ENCODE data around the gene COQ8B.
"Not testable (repeated sequence)": the region's sequence is repeated elsewhere in the genome, so short reads cannot be mapped to it uniquely, and the experiment has no call there.

The COQ8B gene

DNA sequence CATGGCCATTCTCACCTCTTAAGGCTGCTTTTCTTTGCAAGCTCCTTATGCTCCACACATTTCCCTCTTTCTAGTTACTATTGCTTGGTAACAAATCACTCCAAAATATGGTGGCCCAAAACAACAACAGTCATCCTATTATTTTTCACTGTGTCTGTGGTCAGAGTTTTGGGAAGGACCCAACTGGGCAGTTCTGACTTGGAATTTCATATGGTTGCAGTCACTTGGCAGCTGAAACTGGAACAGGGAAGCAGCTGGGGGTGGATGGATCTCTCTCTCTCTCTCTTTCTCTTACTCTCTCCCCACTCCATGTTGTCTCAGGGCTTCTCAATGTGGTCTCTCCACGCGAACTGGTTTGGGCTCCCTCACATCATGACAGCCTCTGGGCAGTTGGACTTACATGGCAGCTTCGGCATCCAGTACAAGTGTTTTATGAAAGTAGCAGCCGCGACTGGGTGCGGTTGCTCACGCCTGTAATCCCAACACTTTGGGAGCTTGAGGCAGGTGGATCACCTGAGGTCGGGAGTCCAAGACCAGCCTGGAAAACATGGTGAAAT, 65.9 kb downstream of the COQ8B start:
- peak; percentile 70 for DNase-seq (ENCODE audit: low read depth)
- H3K4me3 ChIP-seq (ENCODE audit: control insufficient read depth, low read depth, low read length) = no peak overlapping the region
- no peak for TF ChIP-seq CTCF (IDR thresholded peaks at IDR 0.05; ENCODE audit: control insufficient read depth, insufficient read depth, low read depth, low read length, missing control alignments)

DNA sequence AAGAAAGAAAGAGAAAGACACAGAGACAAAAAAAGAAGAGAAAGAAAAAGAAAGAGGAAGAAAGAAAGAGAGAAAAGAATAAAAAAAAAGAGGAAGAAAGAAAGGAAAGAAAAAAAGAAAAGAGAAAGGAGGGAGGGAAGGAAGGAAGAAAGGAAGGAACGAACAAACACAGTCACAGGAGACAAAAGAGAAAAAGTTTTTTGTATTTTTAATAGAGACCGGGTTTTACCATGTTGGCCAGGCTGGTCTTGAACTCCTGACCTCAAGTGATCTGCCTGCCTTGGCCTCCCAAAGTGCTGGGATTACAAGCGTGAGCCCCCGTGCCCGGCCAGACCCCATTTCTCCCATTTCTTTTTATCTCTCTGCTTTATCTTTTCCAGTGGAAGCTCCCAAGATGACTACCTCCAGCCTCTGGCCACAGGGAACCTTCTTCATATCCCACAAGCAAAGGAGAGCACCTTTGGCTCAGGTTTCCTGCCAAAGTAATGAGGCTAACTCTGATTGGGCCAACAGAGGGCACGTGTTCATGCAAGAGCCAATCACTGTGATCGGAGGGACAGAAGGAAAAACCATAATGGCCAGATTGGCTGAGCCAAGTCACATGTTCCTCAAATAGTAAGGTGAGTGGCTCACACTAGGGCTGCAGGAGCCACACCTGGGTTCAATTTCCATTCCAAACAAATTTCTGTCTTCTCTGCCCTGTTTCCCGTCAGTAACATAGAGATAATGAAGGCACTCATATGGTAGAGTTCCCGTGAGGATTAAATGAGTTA, 66.6 kb downstream of the COQ8B start:
- not testable (repeated sequence) for DNase-seq (ENCODE audit: low read depth)

DNA sequence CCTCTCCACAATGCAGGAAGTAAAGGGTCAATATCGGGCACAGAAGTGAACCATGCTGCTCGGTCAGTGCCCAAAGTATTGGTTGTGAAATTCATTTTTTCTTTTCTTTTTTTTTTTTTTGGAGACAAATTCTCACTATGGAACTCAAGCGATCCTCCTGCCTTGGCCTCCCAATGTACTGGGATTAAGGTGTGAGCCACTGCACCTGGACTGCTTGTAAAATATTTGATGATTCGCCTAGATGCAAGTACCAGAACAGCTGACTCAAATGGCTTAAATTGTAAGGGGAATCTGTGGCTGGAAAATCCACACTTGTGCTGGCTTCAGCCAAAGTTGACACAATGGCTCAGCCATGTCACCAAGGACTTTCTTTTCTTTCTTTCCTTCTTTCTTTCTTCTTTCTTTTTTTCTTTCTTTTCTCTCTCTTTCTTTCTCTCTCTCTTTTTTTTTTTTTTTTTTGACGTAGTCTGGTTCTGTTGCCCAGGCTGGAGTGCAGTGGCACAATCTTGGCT, 69.9 kb downstream of the COQ8B start:
- no peak overlapping the region for H3K4me3 ChIP-seq (ENCODE audit: control insufficient read depth, low read depth, low read length)
- no peak for TF ChIP-seq CTCF (IDR thresholded peaks at IDR 0.05; ENCODE audit: control insufficient read depth, insufficient read depth, low read depth, low read length, missing control alignments)
- DNase-seq (ENCODE audit: low read depth) = no peak

More for the DNA sequence above, 66.6 kb downstream of the COQ8B start:
- not testable (repeated sequence) for H3K4me3 ChIP-seq (ENCODE audit: control insufficient read depth, low read depth, low read length)

DNA sequence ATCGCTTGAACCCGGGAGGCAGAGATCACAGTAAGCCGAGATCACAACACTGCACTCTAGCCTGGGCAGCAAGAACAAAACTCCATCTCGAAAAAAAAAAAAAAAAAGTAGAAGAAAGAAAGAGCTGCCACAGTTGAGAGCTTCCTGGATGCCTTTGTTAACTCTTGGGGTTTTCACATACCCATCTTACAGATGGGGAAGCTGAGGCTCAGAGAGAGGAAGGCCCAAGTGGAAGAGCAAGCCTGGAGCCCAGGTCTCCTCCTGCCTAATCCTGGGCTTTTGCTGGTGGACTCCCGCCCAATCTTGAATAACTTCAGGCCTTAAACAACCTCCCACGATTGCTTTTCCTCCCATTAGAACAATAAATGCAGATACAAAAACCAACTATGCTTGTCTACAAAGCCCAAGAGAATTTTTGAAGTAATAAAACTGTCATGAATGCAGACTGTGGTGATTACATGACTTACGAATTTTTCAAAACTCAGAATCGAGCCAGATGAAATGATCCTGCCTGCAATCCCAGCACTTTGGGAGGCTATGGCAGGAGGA, 73.9 kb downstream of the COQ8B start:
- no peak overlapping the region for H3K4me3 ChIP-seq (ENCODE audit: control insufficient read depth, low read depth, low read length)
- no peak for DNase-seq (ENCODE audit: low read depth)
- no peak for TF ChIP-seq CTCF (IDR thresholded peaks at IDR 0.05; ENCODE audit: control insufficient read depth, insufficient read depth, low read depth, low read length, missing control alignments)

DNA sequence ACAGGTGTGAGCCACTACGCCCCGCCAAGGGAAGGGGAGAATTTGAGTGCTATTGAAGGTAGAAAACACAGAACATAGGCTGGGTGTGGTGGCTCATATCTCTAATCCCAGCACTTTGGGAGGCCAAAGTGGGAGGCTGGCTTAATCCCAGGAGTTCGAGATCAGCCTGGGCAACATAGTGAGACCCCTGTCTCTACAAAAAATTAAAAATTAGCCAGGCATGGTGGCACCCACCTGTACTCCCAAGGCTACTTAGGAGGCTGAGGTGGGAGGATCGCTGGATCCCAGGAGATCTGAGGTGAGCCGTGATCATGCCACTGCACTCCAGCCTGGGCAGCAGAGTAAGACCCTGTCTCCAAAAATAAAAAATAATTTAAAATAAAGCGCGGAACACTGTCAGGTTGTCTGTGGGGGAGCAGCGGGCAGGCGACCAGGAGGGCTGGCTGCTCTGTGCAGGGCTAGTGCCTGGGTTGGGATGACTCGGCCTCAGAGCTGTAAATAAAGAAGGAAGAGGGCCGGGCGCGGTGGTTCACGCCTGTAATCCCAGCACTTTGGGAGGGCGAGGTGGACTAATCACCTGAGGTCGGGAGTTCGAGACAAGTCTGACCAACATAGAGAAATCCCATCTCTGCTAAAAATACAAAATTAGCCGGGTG, 74.5 kb downstream of the COQ8B start:
- DNase-seq (ENCODE audit: low read depth) = no peak
- TF ChIP-seq CTCF (IDR thresholded peaks at IDR 0.05; ENCODE audit: control insufficient read depth, insufficient read depth, low read depth, low read length, missing control alignments) = no peak

More for the DNA sequence above, 74.5 kb downstream of the COQ8B start:
- H3K4me3 ChIP-seq (ENCODE audit: control insufficient read depth, low read depth, low read length) = no peak overlapping the region

Data from AG09309 (cell line).